BE2C (cell line): ENCODE results near the gene HEATR1.

Source experiments
- DNase-seq: peaks from one replicate; pipeline ENCODE4 v3.0.0-alpha.2; 2020
- H3K27me3 ChIP-seq: fragments of 250-450 bp; sonication (Bioruptor Pico); 2 replicates; pipeline ENCODE4 v1.5.1; 2020; ENCODE audit warnings: mild to moderate bottlenecking
- H3K36me3 ChIP-seq: fragments of 250-450 bp; sonication (Bioruptor Pico); 2 replicates; pipeline ENCODE4 v1.5.1; 2020; ENCODE audit warnings: mild to moderate bottlenecking
- H3K4me1 ChIP-seq: fragments of 250-450 bp; sonication (Bioruptor Pico); 2 replicates; pipeline ENCODE4 v1.5.1; 2020
- H3K4me3 ChIP-seq: 2 replicates; pipeline ENCODE4 v1.5.1; 2011; ENCODE audit warnings: low read depth, low read length
- H3K9me3 ChIP-seq: fragments of 250-450 bp; sonication (Bioruptor Pico); 2 replicates; pipeline ENCODE4 v1.5.1; 2020
- CTCF ChIP-seq: IDR thresholded peaks from 2 replicates; pipeline ENCODE4 v1.5.1; 2012; ENCODE audit warnings: mild to moderate bottlenecking, low read depth, low read length

The HEATR1 gene

DNA sequence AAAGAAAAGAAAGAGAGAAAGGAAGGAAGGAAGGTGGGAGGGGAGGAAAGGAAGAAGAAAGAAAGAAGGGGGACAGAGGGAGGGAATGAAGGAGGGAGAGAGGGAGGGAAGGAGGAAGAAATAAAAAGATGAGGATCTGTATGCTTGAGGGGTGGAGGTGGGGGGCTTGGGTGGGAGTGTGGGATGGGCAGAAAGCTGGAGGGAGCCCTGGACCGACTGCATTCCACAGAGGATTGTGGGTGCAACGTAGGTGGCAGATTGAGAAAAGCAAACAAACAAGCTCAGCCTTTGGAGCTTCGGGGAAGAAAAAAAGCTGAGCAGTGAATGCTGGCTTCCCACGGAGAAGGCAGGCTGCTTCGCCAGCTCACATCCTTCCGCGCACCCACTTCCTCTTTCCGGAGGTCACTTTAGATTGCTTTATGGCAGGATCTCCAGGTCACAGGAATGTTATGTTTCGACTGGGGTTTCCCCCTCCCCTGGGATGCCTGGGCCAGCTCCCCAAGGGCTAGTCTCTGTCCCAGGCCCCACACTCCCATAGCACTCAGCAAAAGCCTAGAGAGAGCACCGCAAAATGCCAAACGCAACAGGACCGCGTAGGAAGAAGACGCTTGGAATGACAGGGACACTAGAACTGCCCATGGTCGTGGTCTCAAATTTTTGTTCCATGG is 101.2 kb downstream of the HEATR1 start:
- DNase-seq, result no peak
- Histone ChIP-seq H3K36me3 (no peaks in the 10 kb centered on the region), H3K9me3 (no peaks in the 10 kb centered on the region), H3K27me3 (0 out of 2 replicates have a peak, but pooled peaks cover 3% of the 10 kb centered on the region), H3K4me1 (no peaks in the 10 kb centered on the region), H3K4me3 (no peak overlapping the region)
- TF ChIP-seq CTCF, result no peak

DNA sequence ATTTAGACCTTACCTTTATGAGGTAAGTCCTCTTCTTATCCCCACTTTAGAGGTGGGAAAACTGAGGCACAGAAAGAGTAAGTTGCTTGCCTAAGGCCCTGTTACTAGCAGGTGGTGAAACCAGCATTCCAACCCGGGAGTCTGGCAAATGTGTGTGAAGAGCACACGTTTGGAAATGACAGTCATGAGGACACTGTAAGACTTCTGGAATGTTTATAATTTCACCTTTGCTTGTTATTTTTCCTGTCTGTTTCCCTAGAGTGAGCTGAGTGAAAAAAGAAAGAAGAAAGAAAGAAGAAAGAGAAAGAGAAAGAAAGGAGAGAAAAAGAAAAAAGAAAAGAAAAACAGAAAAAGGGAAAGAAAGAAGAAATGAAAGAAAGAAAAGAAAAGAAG is 101.7 kb downstream of the HEATR1 start:
- DNase-seq, result no peak
- no peaks in the 10 kb centered on the region for H3K36me3 ChIP-seq
- 0 out of 2 replicates have a peak, but pooled peaks cover 3% of the 10 kb centered on the region for H3K27me3 ChIP-seq
- H3K9me3 ChIP-seq, result no peaks in the 10 kb centered on the region
- no peak for TF ChIP-seq CTCF
- no peak overlapping the region for H3K4me3 ChIP-seq
- H3K4me1 ChIP-seq, result no peaks in the 10 kb centered on the region

- Histone ChIP-seq H3K27me3 (0 out of 2 replicates have a peak, but pooled peaks cover 3% of the 10 kb centered on the region), H3K36me3 (no peaks in the 10 kb centered on the region), H3K4me3 (no peak overlapping the region), H3K4me1 (no peaks in the 10 kb centered on the region), H3K9me3 (no peaks in the 10 kb centered on the region)
- DNase-seq, result no peak
- TF ChIP-seq CTCF, result no peak
Observed at GRCh38 chr1:236501093-236501492, 103.2 kb downstream of the HEATR1 start.
